Stimulated activated CD8-positive, alpha-beta memory T cell treated with anti-CD3 and anti-CD28 coated beads, Interleukin-15, amount 100 ng/mL, for 48 hours (primary cell): Measurements from ENCODE around the gene NFKBIE.
A peak's percentile ranks its signal among the peaks of the same experiment; 100 is the strongest.
"Not testable (repeated sequence)": the region's sequence is repeated elsewhere in the genome, so short reads cannot be mapped to it uniquely, and the experiment has no call there.

Experiments used
- DNase-seq, 2 donors: peaks; one replicate each; pipeline ENCODE4 v3.0.0-alpha.2; 2020; ENCODE audit warnings: low read depth in 2 of 2

The NFKBIE gene

GRCh38 chr6:44245912-44246662, 19.3 kb downstream of the NFKBIE start:
- peak; percentile 83 to 85 for DNase-seq

GRCh38 chr6:44245391-44245911, 19.9 kb downstream of the NFKBIE start:
- DNase-seq: no peak

- no peak for DNase-seq
Measured at GRCh38 chr6:44243345-44243744, 22.0 kb downstream of the NFKBIE start.

DNA sequence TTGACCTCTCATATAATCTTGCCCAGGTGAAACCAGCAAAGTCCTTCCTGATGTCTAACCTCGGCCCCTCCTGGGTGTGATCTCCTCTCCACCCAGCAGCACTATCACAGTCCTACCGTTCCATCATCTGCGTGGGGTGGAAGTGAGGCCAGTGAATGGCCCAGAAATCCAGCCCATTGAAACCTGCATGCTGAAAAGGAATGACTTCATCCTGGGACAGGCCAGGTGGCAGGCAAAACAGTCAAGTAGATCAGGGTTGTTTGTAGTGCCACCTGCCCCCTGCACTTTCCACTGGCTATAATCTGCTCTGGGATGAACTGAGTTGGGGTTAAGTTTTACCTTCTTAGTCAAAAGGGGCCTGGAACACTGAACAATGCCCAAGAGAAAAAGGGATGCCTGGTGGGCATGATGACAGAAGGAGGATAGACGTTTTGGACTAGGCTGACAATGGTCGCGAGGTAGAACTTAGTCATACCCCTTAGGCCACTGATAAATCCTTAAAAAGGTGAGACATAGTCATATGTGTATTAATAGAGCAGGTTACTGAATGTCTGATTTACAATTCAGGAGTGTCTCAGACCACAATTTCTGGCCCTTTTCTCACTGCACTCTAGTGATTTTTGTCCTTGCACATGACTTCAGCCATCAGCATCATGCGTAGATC, 26.5 kb downstream of the NFKBIE start:
- DNase-seq: no peak

- DNase-seq: peak; percentile 68 to 82
Measured at GRCh38 chr6:44237813-44238433, 27.4 kb downstream of the NFKBIE start.

DNA sequence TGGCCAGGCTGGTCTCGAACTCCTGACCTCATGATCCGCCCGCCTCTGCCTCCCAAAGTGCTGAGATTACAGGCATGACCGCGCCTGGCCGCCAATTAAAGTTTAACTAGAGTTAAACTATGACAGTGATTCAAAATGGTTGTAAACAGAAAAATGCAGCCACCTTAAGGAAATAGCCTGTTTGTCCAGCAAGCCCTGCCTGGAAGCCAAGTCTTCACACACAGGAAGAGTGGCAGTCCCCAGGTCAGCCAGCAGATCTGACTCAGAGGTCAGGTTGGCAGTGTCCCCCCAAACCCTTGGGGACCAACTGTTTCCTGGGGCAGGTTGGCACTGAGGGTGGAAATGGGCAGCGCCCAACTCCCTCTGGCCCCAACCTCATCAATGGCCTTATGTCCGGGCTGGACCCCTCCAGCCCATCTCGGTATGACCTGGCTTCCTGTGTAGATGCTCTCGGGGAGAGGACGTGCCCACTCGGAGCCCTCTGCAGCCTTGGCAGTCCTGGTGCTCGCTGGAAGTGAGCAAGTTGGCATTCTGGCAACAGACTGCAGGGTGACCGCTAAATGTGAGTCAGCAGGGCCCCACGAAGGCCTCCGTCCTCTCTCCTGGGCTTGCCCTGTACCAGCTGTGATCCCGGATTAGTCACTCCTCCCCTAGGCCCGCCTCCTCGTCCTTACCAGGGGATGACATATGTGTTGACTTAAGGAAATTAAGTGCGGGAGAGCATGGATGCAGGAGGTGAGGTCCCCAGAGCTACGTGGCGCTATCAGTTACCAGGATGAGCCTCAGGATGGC, 28.1 kb downstream of the NFKBIE start:
- DNase-seq: peak; percentile 56 to 76

DNA sequence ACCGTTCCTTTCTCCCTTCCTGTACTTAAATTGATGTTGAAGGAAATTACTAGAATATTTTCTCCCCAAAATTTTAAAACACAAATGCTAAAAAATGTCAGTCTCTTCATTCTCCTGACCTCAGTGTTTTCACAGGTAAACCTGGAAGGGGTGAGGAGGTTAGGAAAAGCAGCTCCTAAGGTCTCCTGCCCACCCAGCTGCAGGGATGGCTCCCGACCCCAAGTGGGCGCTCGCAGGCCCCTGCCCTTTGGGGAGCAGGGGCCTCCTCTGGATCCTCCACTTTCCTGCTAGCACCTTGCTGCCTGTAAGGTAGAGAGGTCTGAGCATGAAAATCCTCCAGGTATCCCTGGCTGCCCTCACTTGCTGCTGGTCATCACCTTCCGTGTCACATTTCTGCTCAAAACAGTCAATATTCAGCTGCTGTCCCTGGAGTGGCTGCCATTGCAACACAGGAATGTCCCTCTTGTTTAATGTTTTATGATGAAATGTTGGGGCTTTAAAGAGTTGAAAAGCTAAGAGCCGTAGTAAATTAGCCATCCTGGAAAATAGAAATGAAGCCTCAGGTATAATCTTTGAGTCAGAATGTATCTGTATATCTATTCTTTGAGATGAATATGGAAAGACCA, 29.3 kb downstream of the NFKBIE start:
- DNase-seq: no peak

DNA sequence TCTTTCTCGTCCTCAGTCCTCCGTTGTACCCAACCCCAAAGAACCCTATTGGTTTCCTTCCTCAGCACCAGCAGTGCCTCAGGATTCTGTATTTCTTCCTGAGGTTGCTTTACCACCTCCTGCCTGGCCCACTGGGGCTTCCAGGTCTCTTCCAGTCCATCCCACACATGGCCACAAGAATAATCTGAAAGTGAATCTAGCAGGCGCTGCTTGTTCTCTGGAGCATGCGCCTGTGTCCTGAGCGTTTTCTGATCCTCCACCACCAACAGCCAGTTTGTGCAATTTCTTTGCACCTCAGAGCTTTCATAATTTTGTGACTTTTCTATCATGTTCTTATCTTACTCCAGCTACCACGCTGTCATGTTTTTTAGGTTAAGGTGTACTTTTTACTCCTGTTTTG, 30.1 kb downstream of the NFKBIE start:
- no peak for DNase-seq

DNA sequence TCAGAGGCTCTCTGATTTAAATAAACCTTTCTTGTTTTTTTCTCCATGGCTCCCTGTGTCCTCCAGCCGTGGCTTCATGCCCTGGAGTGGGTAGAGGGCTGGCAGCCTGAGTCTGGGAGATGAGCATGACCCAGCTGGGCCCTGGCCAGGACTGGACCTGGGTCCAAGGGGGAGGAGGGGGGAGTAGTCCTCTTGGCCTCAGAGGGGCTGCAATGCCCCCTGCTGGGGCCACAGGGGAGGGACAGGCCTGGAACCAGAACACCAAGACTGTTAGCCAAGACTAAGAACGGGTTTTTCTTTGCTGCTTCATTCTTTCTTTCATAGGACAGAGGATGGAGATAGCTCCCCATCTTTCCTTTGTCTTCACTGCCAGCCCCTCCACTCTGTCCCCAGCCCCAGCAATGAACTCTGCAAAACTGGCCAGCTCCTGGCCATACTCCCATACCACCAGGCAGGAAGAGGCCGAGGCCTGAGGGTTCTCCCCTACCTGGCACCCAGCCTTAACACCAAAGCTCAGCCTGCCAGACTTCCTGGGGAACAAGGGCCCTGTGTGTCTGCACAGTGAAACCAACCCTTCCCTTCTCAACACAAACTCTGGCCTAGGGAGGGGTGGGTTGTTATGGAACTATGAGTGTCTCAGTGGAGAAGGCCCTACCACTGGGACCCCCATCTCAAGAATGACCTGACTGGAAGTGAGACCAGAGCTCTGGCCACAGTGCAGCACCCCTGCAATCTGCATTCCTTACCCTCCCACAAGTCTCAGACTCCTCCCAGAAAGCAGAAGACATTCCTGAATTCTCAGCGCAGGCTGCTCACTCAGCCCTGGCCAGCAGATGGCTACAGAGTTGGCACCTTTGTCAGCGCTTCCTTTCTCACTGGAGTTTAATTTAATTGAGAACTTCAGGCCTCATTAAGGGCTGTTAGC, 31.0 kb downstream of the NFKBIE start:
- DNase-seq: no peak

GRCh38 chr6:44233567-44234100, 31.7 kb downstream of the NFKBIE start:
- no peak for DNase-seq

GRCh38 chr6:44232676-44233566, 32.4 kb downstream of the NFKBIE start:
- DNase-seq: no peak

DNA sequence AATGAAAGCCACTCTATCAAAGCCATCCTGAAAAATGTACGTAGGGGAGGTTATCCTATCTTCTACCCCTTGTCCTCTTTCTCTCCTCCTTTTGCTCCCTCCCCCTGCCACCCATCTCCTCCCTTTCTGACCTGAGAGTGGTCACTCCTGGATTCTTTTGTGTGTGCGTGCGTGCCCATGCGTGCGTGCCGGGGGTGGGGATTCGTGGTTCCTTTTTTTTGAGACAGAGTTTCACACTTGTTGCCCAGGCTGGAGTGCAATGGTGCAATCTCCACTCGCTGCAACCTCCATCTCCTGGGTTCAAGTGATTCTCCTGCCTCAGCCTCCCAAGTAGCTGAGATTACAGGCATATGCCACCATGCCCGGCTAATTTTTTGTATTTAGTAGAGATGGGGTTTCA, 33.9 kb downstream of the NFKBIE start:
- DNase-seq: not testable (repeated sequence)

DNA sequence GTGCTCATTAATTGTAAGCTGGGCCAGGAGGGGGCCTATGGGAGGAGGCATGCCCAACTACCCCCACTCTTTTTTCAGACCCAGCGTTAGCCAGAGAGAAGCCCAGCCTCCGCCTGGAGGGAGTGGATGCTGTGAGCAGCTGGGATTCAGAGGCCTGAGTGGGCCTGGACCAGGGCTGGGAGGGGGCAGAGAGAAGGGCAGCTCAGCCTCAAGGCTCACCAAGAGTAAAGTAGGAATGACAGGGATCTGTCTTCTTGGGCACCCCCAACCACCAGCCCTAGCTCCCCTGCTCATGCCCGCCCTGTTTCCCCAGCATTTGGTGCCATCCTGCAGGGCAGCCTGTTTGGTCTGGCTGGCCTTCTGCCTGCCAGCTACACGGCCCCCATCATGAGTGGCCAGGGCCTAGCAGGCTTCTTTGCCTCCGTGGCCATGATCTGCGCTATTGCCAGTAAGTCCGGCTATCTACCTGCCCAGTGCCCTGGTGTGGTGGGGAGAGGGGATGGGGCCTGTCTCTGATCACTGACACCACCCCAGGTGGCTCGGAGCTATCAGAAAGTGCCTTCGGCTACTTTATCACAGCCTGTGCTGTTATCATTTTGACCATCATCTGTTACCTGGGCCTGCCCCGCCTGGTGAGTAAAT, 35.2 kb downstream of the NFKBIE start:
- no peak for DNase-seq

GRCh38 chr6:44229376-44230033, 35.8 kb downstream of the NFKBIE start:
- DNase-seq: no peak

- no peak for DNase-seq
Measured at GRCh38 chr6:44228836-44229235, 36.5 kb downstream of the NFKBIE start.

DNA sequence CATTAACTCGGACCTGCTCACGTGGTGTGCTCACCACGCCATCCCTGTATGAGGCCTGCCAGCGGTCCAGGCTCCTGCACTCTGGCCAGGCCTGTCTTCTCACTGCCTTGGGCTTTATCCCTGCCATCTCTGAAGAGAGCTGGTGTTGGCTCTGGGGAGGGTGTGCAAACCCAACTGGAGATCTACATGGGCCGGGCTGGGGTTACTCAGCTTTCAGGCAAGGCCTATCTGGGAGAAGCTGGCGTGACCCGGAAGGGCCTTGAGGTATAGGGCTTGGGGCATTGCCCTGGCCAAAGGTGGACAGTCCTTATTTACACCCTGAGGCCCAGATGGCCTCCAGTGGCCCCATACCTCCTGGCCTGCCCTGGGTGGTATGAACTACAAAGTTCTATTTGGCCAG, 36.9 kb downstream of the NFKBIE start:
- DNase-seq: no peak

DNA sequence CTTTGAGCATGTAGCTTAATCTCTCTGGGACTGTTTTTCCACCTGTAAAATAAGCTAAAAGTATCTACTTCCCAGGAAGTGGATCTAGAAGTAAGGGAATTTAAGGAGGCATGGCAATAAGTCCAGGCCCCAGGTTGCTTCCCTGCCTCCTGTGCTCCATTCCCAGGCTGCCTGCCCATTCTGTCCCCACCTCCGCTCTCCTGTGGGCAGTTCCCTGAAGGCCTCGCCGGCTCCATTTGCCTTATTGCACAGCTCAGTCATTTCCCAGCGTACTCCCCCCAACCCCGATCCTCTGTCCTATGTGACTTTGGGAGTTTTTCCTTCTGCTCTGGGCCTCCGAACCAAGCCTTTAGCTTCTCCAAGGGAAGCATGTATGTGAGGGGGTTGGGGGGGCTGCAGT, 37.3 kb downstream of the NFKBIE start:
- no peak for DNase-seq
